OCI-LY3 (cell line): Measurements from ENCODE around the gene EPS15.

ENCODE experiments used
- EZH2phosphoT487 ChIP-seq: fragments of 200-600 bp; shearing (Covaris generic); IDR thresholded peaks from 2 replicates; pipeline ENCODE4 v1.6.1; 2018; ENCODE audit warnings: antibody characterized with exemption, mixed run types, low read depth
- TF ChIP-seq, protein P1 (sequence below): fragments of 200-600, 300-600 bp; sonication (generic); IDR thresholded peaks from 2 replicates; pipeline ENCODE4 v1.5.1; 2014; ENCODE audit warnings: antibody characterized with exemption, low read length, low read depth

DNA sequence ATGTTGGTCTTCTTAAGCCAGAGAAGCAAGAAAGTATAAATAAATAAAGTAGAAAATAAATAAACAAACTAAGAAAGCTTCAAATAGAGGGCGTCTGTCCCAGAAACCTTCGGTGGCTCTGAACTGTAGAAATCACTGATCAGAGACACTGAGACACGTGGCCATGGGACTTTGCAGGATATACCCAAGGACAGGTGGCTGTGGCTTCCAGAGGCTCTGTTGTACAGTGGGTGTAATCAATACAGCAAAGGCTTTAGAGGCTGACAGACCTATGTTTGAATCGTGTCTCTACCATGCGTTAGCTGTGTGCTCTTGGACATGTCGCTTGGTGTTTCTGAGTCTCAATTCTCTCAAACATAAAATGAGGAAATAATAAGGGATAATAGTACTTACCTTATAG is 41.0 kb upstream of the EPS15 start:
- TF ChIP-seq, protein P1, sequence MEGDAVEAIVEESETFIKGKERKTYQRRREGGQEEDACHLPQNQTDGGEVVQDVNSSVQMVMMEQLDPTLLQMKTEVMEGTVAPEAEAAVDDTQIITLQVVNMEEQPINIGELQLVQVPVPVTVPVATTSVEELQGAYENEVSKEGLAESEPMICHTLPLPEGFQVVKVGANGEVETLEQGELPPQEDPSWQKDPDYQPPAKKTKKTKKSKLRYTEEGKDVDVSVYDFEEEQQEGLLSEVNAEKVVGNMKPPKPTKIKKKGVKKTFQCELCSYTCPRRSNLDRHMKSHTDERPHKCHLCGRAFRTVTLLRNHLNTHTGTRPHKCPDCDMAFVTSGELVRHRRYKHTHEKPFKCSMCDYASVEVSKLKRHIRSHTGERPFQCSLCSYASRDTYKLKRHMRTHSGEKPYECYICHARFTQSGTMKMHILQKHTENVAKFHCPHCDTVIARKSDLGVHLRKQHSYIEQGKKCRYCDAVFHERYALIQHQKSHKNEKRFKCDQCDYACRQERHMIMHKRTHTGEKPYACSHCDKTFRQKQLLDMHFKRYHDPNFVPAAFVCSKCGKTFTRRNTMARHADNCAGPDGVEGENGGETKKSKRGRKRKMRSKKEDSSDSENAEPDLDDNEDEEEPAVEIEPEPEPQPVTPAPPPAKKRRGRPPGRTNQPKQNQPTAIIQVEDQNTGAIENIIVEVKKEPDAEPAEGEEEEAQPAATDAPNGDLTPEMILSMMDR: no peak
- no peak for TF ChIP-seq EZH2phosphoT487
